SH-SY5Y (cell line): ENCODE results near the gene PPP1R12B.

Experiments used
- GATA2 ChIP-seq: IDR thresholded peaks from 2 replicates; pipeline ENCODE4 v1.6.1; 2011; ENCODE audit warnings: mild to moderate bottlenecking, low read depth, low read length
- GATA3 ChIP-seq: IDR thresholded peaks from 2 replicates; pipeline ENCODE4 v1.6.1; 2011; ENCODE audit warnings: low read depth, mild to moderate bottlenecking, low read length, moderate library complexity

- TF ChIP-seq GATA2 = no peak
- TF ChIP-seq GATA3 = no peak
Observed at GRCh38 chr1:202365092-202365815, 16.8 kb downstream of the PPP1R12B start.
